Activated CD4-positive, alpha-beta memory T cell treated with anti-CD3 and anti-CD28 coated beads for 36 hours (primary cell): ENCODE results near the gene CCN5. TPM values are rescaled to one million over a fixed set of nuclear protein-coding genes. Genes with fewer than 3 reads are reported as not detected.
"Not testable (repeated sequence)": the region's sequence is repeated elsewhere in the genome, so short reads cannot be mapped to it uniquely, and the experiment has no call there.

Source experiments
- CTCF ChIA-PET: fragments of 350-600 bp; sonication (Branson Sonifier 250); formaldehyde crosslinking; loops from one replicate; lab custom pipeline; 2021; ENCODE audit warnings: antibody characterized with exemption, inconsistent platforms; lab: Charles Lee
- POLR2A ChIA-PET: fragments of 350-600 bp; sonication (Branson Sonifier 250); formaldehyde crosslinking; loops from one replicate; lab custom pipeline; 2021; ENCODE audit warnings: antibody characterized with exemption; lab: Charles Lee
- DNase-seq: peaks from one replicate; pipeline ENCODE4 v3.0.0-alpha.2; 2020
- H3K27ac Mint-ChIP-seq: one replicate; pipeline ENCODE4 v1.8.0; 2021; ENCODE audit warnings: mixed read lengths
- H3K27me3 Mint-ChIP-seq: one replicate; pipeline ENCODE4 v1.8.0; 2021; ENCODE audit warnings: mixed read lengths
- H3K36me3 Mint-ChIP-seq: one replicate; pipeline ENCODE4 v1.8.0; 2021; ENCODE audit warnings: mixed read lengths
- H3K4me1 Mint-ChIP-seq: one replicate; pipeline ENCODE4 v1.8.0; 2021; ENCODE audit warnings: low read depth, mixed read lengths
- H3K4me3 Mint-ChIP-seq: one replicate; pipeline ENCODE4 v1.8.0; 2021; ENCODE audit warnings: mild to moderate bottlenecking, mixed read lengths
- H3K9me3 Mint-ChIP-seq: one replicate; pipeline ENCODE4 v1.8.0; 2021; ENCODE audit warnings: mixed read lengths
- intact Hi-C: fragments of 100-400 bp; cut with micrococcal nuclease; formaldehyde crosslinking; loops from one replicate; pipeline ENCODE4 v1.15.1; 2023
- total RNA-seq, 2 experiments: library from RNA; stranded (reverse); gene quantifications; one replicate each; pipeline ENCODE4 v1.2.3, GENCODE V29; 2021

The CCN5 gene
- total RNA-seq, 2 experiments from 2014 or later = not detected

DNA sequence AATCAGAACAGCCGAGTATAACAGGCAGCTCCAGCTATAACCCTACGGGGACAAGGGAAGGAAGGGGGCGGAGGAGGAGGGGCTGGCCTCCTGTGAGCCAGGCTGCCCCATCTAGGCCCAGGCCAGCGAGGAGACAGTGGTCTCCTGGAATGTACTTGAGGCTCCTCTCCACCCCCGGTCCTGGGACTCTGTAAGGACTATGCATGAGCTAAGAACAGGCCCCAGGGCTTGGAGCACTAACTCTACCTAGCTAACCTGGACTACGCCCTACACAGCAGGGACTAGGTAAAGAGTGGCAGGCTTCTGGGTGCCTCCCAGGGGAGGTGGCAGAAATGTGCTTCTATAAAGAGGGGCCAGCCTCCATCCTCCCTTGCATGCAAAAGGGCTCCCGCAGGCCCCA is 39.4 kb downstream of the CCN5 start:
- Mint-ChIP-seq H3K36me3 (no peaks in the 10 kb centered on the region), H3K27ac (no peak overlapping the region), H3K4me1 (no peaks in the 10 kb centered on the region), H3K4me3 (no peak overlapping the region), H3K9me3 (no peaks in the 10 kb centered on the region), H3K27me3 (peaks cover 8% of the 10 kb centered on the region)
- ChIA-PET CTCF (interaction anchor here (1.2 to 2.0 kb wide), 2 partner anchors 7 to 113 kb away, joined by 3 to 5 read pairs; no protein-coding TSS in a partner anchor), POLR2A (no interaction called here)
- intact Hi-C loops = no loop called here
- DNase-seq = no peak

GRCh38 chr20:44756011-44756688 is 41.0 kb downstream of the CCN5 start:
- DNase-seq = no peak
- no peak overlapping the region for H3K27ac Mint-ChIP-seq
- no peak overlapping the region for H3K4me3 Mint-ChIP-seq
- ChIA-PET CTCF (interaction anchor here (2.0 kb wide), 1 partner anchor 9 kb away, joined by 5 read pairs; no protein-coding TSS in a partner anchor), POLR2A (no interaction called here)
- no peaks in the 10 kb centered on the region for H3K4me1 Mint-ChIP-seq
- no peaks in the 10 kb centered on the region for H3K36me3 Mint-ChIP-seq
- intact Hi-C loops = no loop called here
- peaks cover 4% of the 10 kb centered on the region for H3K27me3 Mint-ChIP-seq
- no peaks in the 10 kb centered on the region for H3K9me3 Mint-ChIP-seq

GRCh38 chr20:44756956-44757355 is 41.8 kb downstream of the CCN5 start:
- H3K27ac Mint-ChIP-seq = no peak overlapping the region
- H3K4me3 Mint-ChIP-seq = no peak overlapping the region
- no peaks in the 10 kb centered on the region for H3K27me3 Mint-ChIP-seq
- H3K9me3 Mint-ChIP-seq = no peaks in the 10 kb centered on the region
- POLR2A ChIA-PET = no interaction called here
- DNase-seq = no peak
- no peaks in the 10 kb centered on the region for H3K36me3 Mint-ChIP-seq
- no peaks in the 10 kb centered on the region for H3K4me1 Mint-ChIP-seq
- intact Hi-C loops = no loop called here
- CTCF ChIA-PET = interaction anchor here (1.0 kb wide), 1 partner anchor 9 kb away, joined by 4 read pairs; no protein-coding TSS in a partner anchor

- POLR2A ChIA-PET = no interaction called here
- Mint-ChIP-seq H3K27me3 (no peaks in the 10 kb centered on the region), H3K4me1 (no peaks in the 10 kb centered on the region), H3K36me3 (no peaks in the 10 kb centered on the region), H3K27ac (no peak overlapping the region), H3K9me3 (no peaks in the 10 kb centered on the region), H3K4me3 (no peak overlapping the region)
- intact Hi-C loops = no loop called here
- no peak for DNase-seq
- CTCF ChIA-PET = interaction anchor here (1.2 kb wide), 1 partner anchor 10 kb away, joined by 6 read pairs; no protein-coding TSS in a partner anchor
These were observed 43.3 kb downstream of the CCN5 start for GRCh38 chr20:44758247-44759101.

GRCh38 chr20:44759595-44759994 is 44.4 kb downstream of the CCN5 start:
- Mint-ChIP-seq H3K9me3 (no peaks in the 10 kb centered on the region), H3K27me3 (no peaks in the 10 kb centered on the region), H3K4me1 (no peaks in the 10 kb centered on the region), H3K4me3 (no peak overlapping the region), H3K27ac (no peak overlapping the region), H3K36me3 (no peaks in the 10 kb centered on the region)
- ChIA-PET POLR2A (no interaction called here), CTCF (interaction anchor here (1.4 kb wide), 1 partner anchor 12 kb away, joined by 5 read pairs; no protein-coding TSS in a partner anchor)
- no peak for DNase-seq
- intact Hi-C loops = no loop called here

GRCh38 chr20:44761423-44761822 is 46.3 kb downstream of the CCN5 start:
- intact Hi-C loops = no loop called here
- Mint-ChIP-seq H3K27me3 (no peaks in the 10 kb centered on the region), H3K4me1 (no peaks in the 10 kb centered on the region), H3K27ac (no peak overlapping the region), H3K4me3 (no peak overlapping the region), H3K36me3 (no peaks in the 10 kb centered on the region), H3K9me3 (no peaks in the 10 kb centered on the region)
- ChIA-PET POLR2A (no interaction called here), CTCF (no interaction called here)
- DNase-seq = no peak

DNA sequence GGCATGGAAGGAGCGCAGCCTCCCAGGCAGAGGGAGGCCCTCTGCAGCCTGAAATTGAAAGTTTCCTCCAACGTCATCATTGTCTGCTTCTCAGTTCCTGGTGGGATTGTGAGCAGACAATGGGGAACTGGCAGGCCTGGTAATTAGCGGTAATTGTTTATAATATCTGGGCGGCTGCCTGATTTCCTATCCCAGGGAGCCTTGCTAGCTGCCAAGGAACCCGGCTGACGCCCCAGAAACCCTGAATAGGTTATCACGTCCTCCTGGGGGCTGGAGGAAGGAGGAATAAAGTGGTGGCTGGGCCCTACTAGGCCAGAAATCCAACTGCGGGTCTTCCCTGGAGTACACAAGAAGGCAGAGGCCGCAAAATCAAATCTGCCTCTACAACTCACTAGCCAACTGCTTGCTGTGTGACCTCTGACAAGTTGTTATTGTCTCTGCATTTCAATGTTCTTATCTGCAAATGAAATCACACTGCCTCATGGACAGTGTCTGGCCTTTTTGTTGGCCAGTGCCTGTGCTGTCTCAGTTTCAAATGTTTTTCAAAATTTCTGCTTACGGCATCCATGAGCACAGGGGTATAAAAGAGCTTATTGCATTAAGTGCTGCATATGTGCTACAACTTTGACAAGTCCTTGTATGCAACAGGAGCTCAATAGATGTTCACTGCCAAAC is 47.4 kb downstream of the CCN5 start:
- ChIA-PET CTCF (no interaction called here), POLR2A (no interaction called here)
- Mint-ChIP-seq H3K36me3 (no peaks in the 10 kb centered on the region), H3K27me3 (no peaks in the 10 kb centered on the region), H3K4me3 (no peak overlapping the region), H3K4me1 (no peaks in the 10 kb centered on the region), H3K9me3 (no peaks in the 10 kb centered on the region), H3K27ac (no peak overlapping the region)
- DNase-seq = no peak
- intact Hi-C loops = no loop called here

GRCh38 chr20:44763798-44764197 is 48.6 kb downstream of the CCN5 start:
- H3K27me3 Mint-ChIP-seq, H3K9me3 Mint-ChIP-seq, CTCF ChIA-PET, H3K36me3 Mint-ChIP-seq, H3K4me1 Mint-ChIP-seq, POLR2A ChIA-PET, DNase-seq, H3K4me3 Mint-ChIP-seq, H3K27ac Mint-ChIP-seq, intact Hi-C loops: not testable (repeated sequence)

DNA sequence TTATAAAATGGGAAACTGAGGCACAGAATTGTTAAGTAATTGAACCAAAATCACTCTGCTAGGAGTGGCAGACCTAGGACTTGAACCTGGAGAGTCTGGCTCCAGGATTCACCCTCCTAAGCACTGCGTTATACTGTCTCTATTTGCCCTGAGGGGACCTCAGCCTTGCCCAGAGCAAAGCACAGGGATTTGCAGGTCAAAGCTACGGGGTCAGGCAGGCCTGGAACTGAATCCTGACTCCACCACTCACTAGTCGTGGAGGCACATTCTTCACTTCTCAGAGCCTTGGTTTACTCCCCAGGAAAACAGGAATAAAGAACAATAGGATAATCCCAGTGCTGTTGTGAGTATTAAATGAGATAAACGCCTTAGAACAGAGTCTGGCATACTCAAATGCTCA is 49.9 kb downstream of the CCN5 start:
- Mint-ChIP-seq H3K27ac (no peak overlapping the region), H3K4me1 (no peaks in the 10 kb centered on the region), H3K4me3 (no peak overlapping the region), H3K9me3 (no peaks in the 10 kb centered on the region), H3K27me3 (peaks cover 1% of the 10 kb centered on the region), H3K36me3 (no peaks in the 10 kb centered on the region)
- no peak for DNase-seq
- intact Hi-C loops = no loop called here
- ChIA-PET CTCF (no interaction called here), POLR2A (no interaction called here)

DNA sequence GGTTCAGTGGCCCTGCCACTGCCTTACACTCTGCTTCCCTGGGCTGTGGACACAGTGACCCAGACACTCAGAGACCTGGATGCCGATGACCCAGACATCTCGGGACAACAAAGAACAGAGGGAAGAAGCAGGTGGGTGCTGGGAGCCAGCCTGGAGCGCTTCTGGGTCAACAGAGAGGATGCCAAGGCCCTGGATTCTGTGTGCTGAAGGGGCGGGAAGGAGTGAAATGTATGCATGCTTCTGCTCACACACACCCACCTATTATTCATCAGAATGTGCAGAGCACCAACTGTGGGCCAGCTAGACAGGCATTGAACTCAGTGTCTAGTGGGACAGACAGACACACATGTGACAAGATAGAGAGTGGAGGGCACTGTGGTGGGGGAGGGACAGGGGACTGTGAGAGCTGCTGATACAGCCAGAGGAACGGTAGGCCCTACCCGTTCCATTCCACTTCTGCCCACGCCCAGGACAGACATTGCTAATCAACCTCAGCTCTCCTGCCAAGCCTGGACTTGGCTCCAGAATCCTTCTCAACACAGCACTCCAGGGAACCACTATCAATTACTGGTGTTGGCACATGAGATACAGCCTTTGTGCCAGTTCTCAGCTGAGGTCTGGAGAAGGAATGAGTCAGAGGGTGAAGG is 50.7 kb downstream of the CCN5 start:
- DNase-seq = no peak
- no peak overlapping the region for H3K4me3 Mint-ChIP-seq
- CTCF ChIA-PET = no interaction called here
- POLR2A ChIA-PET = no interaction called here
- no peaks in the 10 kb centered on the region for H3K9me3 Mint-ChIP-seq
- no peaks in the 10 kb centered on the region for H3K4me1 Mint-ChIP-seq
- no peaks in the 10 kb centered on the region for H3K36me3 Mint-ChIP-seq
- H3K27me3 Mint-ChIP-seq = peaks cover 1% of the 10 kb centered on the region
- H3K27ac Mint-ChIP-seq = no peak overlapping the region
- intact Hi-C loops = no loop called here

GRCh38 chr20:44768256-44768655 is 53.1 kb downstream of the CCN5 start:
- intact Hi-C loops = no loop called here
- no peaks in the 10 kb centered on the region for H3K36me3 Mint-ChIP-seq
- CTCF ChIA-PET = interaction anchor here (0.6 to 1.0 kb wide), 3 partner anchors 19 to 308 kb away, joined by 3 read pairs; no protein-coding TSS in a partner anchor
- H3K4me1 Mint-ChIP-seq = no peaks in the 10 kb centered on the region
- peaks cover 9% of the 10 kb centered on the region for H3K27me3 Mint-ChIP-seq
- no peak overlapping the region for H3K4me3 Mint-ChIP-seq
- POLR2A ChIA-PET = no interaction called here
- DNase-seq = no peak
- no peaks in the 10 kb centered on the region for H3K9me3 Mint-ChIP-seq
- no peak overlapping the region for H3K27ac Mint-ChIP-seq
